ENCODE measurements around the gene SLC25A21.

Gene SLC25A21

DNA sequence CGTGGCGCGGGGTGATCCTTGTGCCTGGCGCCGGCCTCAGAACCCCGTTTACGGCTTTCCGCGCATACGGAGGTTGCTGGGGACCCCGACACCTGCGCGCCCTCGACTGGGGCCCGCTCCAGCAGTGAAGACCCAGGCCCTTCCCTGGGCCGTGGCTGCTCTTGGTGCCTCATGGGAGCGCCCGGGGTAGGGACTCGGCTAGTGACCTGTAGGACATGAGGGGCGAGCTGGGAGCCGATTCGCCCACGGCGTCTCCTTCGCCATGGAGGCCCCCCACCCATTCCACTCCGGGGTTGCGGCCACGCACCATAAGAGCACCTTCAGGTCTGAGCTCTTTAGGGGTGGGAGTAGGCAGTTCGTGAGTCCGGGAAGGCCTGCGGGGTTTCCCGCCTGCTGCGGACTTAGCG, 525.0 kb downstream of the SLC25A21 start:
- no peak for DNase-seq (ENCODE audit: low spot score)

DNA sequence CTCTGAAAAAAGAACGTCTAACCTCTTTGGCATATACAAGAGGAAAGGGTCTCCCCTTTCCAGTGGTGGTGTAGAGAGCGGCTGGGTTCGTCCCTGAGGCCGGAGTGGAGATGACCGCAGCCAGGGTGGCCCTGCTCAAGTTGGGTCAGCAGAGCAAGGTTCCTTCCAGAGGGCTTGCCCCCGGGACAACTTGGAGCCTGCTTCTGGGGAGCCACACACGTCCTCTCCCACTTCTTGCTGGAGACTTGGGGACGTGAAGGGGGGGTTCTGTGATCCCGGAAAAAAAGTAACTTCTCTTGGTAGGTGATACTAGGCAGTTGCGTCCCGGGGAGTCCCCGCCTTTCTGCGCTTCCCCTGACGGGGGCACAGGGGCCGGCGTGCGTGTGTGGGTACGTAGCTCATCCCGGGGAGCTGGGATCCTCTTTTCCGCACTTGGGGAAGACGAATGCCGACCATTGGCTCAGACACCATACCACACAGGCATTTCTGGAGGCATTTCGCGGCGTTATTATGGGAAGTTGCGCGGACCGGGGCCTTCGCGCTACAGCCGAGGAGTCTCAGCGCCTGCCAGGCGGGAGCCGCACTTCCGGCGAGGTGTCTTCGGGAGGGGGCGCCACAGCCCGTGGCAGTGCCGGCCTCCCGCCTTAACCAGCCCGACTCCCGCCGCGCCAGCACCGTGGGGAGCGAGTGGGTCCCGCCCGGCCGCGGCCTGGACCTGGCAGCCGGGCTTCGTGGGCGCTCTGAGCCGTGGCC, 525.6 kb downstream of the SLC25A21 start:
- DNase-seq (ENCODE audit: low spot score) = no peak

DNA sequence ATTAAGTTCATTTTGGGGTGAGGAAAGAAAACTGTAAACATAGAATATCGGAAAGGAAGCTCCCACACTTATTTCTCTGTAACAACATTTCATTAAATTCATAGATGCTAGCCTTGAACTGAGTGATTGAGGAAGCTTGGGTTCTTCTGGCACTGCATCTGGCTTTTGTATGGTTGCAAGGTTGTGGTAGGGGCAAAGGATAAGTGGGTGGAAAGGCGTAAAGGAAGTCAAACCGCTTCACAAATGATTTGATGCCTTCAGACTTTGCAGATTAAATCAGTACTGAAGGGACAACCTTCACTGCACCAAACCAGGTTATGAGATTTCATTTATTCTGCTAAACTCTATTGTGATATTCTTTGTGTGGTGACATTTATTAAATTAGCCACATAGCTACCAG, 538.8 kb downstream of the SLC25A21 start:
- DNase-seq (ENCODE audit: low spot score) = no peak
